MM.1S (cell line): ENCODE results near the gene TTC7B.

Experiments used
- DNase-seq: peaks from one replicate; pipeline ENCODE4 v3.0.0-alpha.2; 2015
- H2AFZ ChIP-seq: fragments of 300-600 bp; sonication (generic); 2 replicates; pipeline ENCODE4 v1.6.0; 2016; ENCODE audit warnings: antibody characterized with exemption, low read length
- H3F3A ChIP-seq: fragments of 300-600 bp; sonication (generic); 2 replicates; pipeline ENCODE4 v1.6.1; 2016; ENCODE audit warnings: mild to moderate bottlenecking, antibody characterized with exemption, low read length, moderate library complexity, mixed read lengths; ENCODE audit not compliant: insufficient read depth
- H3K27ac ChIP-seq: fragments of 300-600 bp; sonication (generic); 2 replicates; pipeline ENCODE4 v1.5.1; 2016; ENCODE audit warnings: mild to moderate bottlenecking, low read length
- H3K27me3 ChIP-seq: fragments of 300-600 bp; sonication (generic); replicated peaks from 2 replicates; pipeline ENCODE4 v1.6.0; 2016; ENCODE audit warnings: low read length; ENCODE audit not compliant: insufficient read depth
- H3K36me3 ChIP-seq: fragments of 300-600 bp; sonication (generic); replicated peaks from 2 replicates; pipeline ENCODE4 v1.6.1; 2016; ENCODE audit warnings: mild to moderate bottlenecking, low read length, mixed read lengths; ENCODE audit not compliant: insufficient read depth
- H3K4me1 ChIP-seq: fragments of 300-600 bp; sonication (generic); 2 replicates; pipeline ENCODE4 v1.6.1; 2016; ENCODE audit warnings: low read length, mixed read lengths
- H3K4me2 ChIP-seq: fragments of 300-600 bp; sonication (generic); 2 replicates; pipeline ENCODE4 v1.6.0; 2016; ENCODE audit warnings: low read depth, low read length
- H3K4me3 ChIP-seq: fragments of 300-600 bp; sonication (generic); 2 replicates; pipeline ENCODE4 v1.5.1; 2016; ENCODE audit warnings: low read length, mixed read lengths
- H3K79me2 ChIP-seq: fragments of 300-600 bp; sonication (generic); 2 replicates; pipeline ENCODE4 v1.6.1; 2016; ENCODE audit warnings: mixed run types, low read length, mixed read lengths
- H3K9ac ChIP-seq: fragments of 300-600 bp; sonication (generic); 2 replicates; pipeline ENCODE4 v1.6.1; 2016; ENCODE audit warnings: low read length, mixed read lengths
- H3K9me2 ChIP-seq: fragments of 300-600 bp; sonication (generic); replicated peaks from 2 replicates; pipeline ENCODE4 v1.6.1; 2016; ENCODE audit warnings: mild to moderate bottlenecking, low read length, mixed read lengths; ENCODE audit not compliant: insufficient read depth
- H3K9me3 ChIP-seq: fragments of 300-600 bp; sonication (generic); replicated peaks from 2 replicates; pipeline ENCODE4 v1.6.1; 2016; ENCODE audit warnings: mild to moderate bottlenecking, low read length, mixed read lengths; ENCODE audit not compliant: insufficient read depth
- H4K20me1 ChIP-seq: fragments of 300-600 bp; sonication (generic); 2 replicates; pipeline ENCODE4 v1.6.1; 2016; ENCODE audit warnings: mild to moderate bottlenecking, low read length, moderate library complexity, mixed read lengths; ENCODE audit not compliant: insufficient read depth
- EZH2 ChIP-seq: fragments of 300-600 bp; sonication (generic); optimal IDR thresholded peaks from 2 replicates; pipeline ENCODE3; 2017; ENCODE audit warnings: low read depth, mild to moderate bottlenecking, antibody characterized with exemption, low read length, mixed read lengths
- EZH2phosphoT487 ChIP-seq: fragments of 300-600 bp; sonication (generic); IDR thresholded peaks from 2 replicates; pipeline ENCODE4 v1.6.1; 2018; ENCODE audit warnings: antibody characterized with exemption, low read length
- TF ChIP-seq, protein P1 (sequence below): fragments of 300-600 bp; sonication (generic); IDR thresholded peaks from 2 replicates; pipeline ENCODE4 v1.5.1; 2016; ENCODE audit warnings: antibody characterized with exemption, low read length, mixed read lengths

TTC7B gene

DNA sequence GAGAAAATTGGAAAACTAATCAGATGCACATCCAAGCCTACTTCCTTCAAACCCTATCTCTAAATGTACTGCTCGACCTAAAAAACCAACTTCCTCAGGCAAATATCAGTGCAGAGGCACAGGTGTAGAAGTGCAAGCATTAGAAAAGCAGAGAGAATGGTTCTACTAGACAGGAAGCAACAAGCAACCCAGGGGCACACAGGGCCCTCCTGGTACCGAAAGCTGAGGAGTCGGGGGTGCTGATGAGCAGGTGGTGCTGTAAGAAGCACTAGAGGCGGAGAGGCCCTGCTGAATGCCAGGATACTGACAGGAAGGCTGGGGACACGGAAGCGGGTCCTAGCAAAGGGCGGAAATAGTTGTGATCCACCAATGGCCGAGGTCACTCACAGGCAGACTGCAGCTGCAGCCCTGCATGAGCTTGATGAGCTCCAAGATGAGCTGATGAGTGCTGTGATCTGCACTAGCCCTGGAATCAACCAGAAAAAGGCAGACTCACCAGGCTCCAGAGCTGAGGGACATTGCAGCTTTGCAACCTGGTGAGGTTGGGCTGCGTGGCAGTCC lies 85.9 kb downstream of the TTC7B start:
- no peaks in the 10 kb centered on the region for H3K9me3 ChIP-seq
- no peaks in the 10 kb centered on the region for H3K79me2 ChIP-seq
- no peak overlapping the region for H3K4me2 ChIP-seq
- H3K27me3 ChIP-seq: no peaks in the 10 kb centered on the region
- no peaks in the 10 kb centered on the region for H3K9me2 ChIP-seq
- H3K4me3 ChIP-seq: no peak overlapping the region
- H3K36me3 ChIP-seq: no peaks in the 10 kb centered on the region
- no peak for DNase-seq
- H3F3A ChIP-seq: no peaks in the 10 kb centered on the region
- TF ChIP-seq, protein P1, sequence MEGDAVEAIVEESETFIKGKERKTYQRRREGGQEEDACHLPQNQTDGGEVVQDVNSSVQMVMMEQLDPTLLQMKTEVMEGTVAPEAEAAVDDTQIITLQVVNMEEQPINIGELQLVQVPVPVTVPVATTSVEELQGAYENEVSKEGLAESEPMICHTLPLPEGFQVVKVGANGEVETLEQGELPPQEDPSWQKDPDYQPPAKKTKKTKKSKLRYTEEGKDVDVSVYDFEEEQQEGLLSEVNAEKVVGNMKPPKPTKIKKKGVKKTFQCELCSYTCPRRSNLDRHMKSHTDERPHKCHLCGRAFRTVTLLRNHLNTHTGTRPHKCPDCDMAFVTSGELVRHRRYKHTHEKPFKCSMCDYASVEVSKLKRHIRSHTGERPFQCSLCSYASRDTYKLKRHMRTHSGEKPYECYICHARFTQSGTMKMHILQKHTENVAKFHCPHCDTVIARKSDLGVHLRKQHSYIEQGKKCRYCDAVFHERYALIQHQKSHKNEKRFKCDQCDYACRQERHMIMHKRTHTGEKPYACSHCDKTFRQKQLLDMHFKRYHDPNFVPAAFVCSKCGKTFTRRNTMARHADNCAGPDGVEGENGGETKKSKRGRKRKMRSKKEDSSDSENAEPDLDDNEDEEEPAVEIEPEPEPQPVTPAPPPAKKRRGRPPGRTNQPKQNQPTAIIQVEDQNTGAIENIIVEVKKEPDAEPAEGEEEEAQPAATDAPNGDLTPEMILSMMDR: no peak
- TF ChIP-seq EZH2 (no peak), EZH2phosphoT487 (no peak)
- H3K9ac ChIP-seq: no peak overlapping the region
- no peaks in the 10 kb centered on the region for H4K20me1 ChIP-seq
- H3K27ac ChIP-seq: no peak overlapping the region
- H2AFZ ChIP-seq: no peak overlapping the region
- H3K4me1 ChIP-seq: no peaks in the 10 kb centered on the region

DNA sequence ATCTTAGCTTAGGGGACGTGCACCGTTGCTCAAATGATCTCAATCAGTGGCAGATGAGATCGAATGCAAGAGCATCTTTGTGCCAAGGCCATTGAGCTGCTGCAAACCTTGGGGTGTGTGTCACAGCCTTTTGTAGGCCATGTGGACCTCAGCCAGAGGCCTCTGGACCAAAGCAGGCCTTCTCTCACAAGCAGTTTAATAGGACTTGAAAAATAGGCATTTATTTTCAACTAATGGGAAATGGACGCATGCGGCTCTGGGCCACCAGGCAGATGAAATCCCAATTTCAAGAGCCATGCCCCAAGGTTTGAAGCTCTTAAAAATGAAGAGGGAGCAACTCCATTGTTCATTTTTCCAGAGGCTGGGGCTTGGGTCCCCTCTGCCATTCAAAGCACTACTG lies 87.3 kb downstream of the TTC7B start:
- Histone ChIP-seq H3K9me3 (no peaks in the 10 kb centered on the region), H3K9ac (no peak overlapping the region), H3K9me2 (no peaks in the 10 kb centered on the region), H3K36me3 (no peaks in the 10 kb centered on the region), H3K27ac (no peak overlapping the region), H3K4me3 (no peak overlapping the region), H3K27me3 (no peaks in the 10 kb centered on the region), H3F3A (no peaks in the 10 kb centered on the region), H4K20me1 (no peaks in the 10 kb centered on the region), H3K79me2 (no peaks in the 10 kb centered on the region), H3K4me2 (no peak overlapping the region), H2AFZ (no peak overlapping the region), H3K4me1 (no peaks in the 10 kb centered on the region)
- no peak for DNase-seq
- no peak for TF ChIP-seq EZH2phosphoT487
- no peak for TF ChIP-seq EZH2
- TF ChIP-seq, protein P1: no peak

DNA sequence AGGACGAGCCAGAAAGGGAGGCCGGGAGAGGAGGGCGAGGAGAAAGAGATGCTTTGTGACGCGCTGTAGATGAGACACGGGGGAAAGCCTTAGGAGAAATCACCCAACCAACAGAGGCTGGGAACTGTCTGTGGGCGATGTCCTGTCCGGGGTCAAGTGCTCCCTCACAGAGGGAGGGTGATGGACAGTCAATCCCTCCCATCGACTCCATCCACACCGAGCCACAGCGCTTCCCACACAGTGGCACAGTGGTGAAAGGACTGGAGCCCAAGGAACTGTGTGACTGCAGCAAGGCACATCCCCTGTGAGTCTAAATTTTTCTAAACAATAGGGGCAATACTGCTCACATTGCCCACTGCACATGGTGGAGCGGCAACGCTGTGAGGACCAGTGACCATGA lies 89.1 kb downstream of the TTC7B start:
- H3K36me3 ChIP-seq: no peaks in the 10 kb centered on the region
- H3K79me2 ChIP-seq: no peaks in the 10 kb centered on the region
- H3K9me2 ChIP-seq: no peaks in the 10 kb centered on the region
- H3K27me3 ChIP-seq: no peaks in the 10 kb centered on the region
- H4K20me1 ChIP-seq: no peaks in the 10 kb centered on the region
- H3K4me3 ChIP-seq: no peak overlapping the region
- H3K9ac ChIP-seq: no peak overlapping the region
- DNase-seq: no peak
- H3K4me1 ChIP-seq: no peaks in the 10 kb centered on the region
- TF ChIP-seq EZH2phosphoT487 (no peak), EZH2 (no peak)
- TF ChIP-seq, protein P1: no peak
- H3K9me3 ChIP-seq: no peaks in the 10 kb centered on the region
- no peak overlapping the region for H3K27ac ChIP-seq
- H3K4me2 ChIP-seq: no peak overlapping the region
- no peaks in the 10 kb centered on the region for H3F3A ChIP-seq
- H2AFZ ChIP-seq: no peak overlapping the region
